Measurements from ENCODE around the gene NDST3.

DNA sequence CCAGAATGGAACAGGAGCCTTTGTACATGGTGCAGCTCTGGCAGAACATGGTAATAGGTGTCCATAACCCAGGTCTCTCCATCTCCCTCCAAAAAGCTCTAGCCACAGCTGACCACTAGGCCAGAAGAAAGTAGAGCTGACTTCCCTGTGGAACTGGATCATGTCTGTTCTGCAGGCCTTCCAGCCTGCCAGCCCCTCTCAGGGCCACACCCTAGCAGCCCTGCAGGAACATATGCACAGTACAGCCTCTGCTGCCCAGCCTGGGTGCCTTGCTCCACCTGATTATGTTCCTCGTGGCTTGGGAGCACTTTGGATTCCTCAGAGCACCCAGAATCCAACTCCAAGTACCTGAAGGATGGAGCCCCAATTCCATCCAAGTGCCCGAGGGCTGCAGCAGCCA is 12.0 kb downstream of the NDST3 start:
- TF ChIP-seq ZNF768 (CRISPR knock-in tag; IDR thresholded peaks at IDR 0.05) (no peak), TBL1XR1 (IDR thresholded peaks at IDR 0.05; ENCODE audit: borderline replicate concordance, low read length, partially characterized antibody) (no peak), BRCA1 (CRISPR knock-in tag; IDR thresholded peaks at IDR 0.05) (no peak), TCF7L2 (IDR thresholded peaks at IDR 0.05; ENCODE audit: low read depth, low read length) (no peak), ZNF276 (CRISPR knock-in tag; IDR thresholded peaks at IDR 0.05; ENCODE audit: low read depth) (no peak), NFRKB (IDR thresholded peaks at IDR 0.05) (no peak), ERF (CRISPR knock-in tag; IDR thresholded peaks at IDR 0.05) (no peak), FOSL1 (CRISPR knock-in tag; IDR thresholded peaks at IDR 0.05; ENCODE audit: borderline replicate concordance) (no peak), BCLAF1 (IDR thresholded peaks at IDR 0.05) (no peak), LBX2 (CRISPR knock-in tag; IDR thresholded peaks at IDR 0.05; ENCODE audit: borderline replicate concordance) (no peak), KDM5B (CRISPR knock-in tag; IDR thresholded peaks at IDR 0.05; ENCODE audit: borderline replicate concordance) (no peak)
- TF ChIP-seq, protein P1, sequence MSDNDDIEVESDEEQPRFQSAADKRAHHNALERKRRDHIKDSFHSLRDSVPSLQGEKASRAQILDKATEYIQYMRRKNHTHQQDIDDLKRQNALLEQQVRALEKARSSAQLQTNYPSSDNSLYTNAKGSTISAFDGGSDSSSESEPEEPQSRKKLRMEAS (IDR thresholded peaks at IDR 0.05): no peak
- TF ChIP-seq, protein P2, sequence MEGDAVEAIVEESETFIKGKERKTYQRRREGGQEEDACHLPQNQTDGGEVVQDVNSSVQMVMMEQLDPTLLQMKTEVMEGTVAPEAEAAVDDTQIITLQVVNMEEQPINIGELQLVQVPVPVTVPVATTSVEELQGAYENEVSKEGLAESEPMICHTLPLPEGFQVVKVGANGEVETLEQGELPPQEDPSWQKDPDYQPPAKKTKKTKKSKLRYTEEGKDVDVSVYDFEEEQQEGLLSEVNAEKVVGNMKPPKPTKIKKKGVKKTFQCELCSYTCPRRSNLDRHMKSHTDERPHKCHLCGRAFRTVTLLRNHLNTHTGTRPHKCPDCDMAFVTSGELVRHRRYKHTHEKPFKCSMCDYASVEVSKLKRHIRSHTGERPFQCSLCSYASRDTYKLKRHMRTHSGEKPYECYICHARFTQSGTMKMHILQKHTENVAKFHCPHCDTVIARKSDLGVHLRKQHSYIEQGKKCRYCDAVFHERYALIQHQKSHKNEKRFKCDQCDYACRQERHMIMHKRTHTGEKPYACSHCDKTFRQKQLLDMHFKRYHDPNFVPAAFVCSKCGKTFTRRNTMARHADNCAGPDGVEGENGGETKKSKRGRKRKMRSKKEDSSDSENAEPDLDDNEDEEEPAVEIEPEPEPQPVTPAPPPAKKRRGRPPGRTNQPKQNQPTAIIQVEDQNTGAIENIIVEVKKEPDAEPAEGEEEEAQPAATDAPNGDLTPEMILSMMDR (CRISPR knock-in tag; IDR thresholded peaks at IDR 0.05): no peak
